HG03378 (cell line): ENCODE results near the gene CHST11.
A peak's percentile ranks its signal among the peaks of the same experiment; 100 is the strongest.

ENCODE experiments used
- ATAC-seq: cut with Tn5 transposase; IDR thresholded peaks from one replicate; pipeline ENCODE4 v1.9.1; 2021; ENCODE audit warnings: mild to moderate bottlenecking, moderate library complexity; ENCODE audit not compliant: unreplicated experiment

CHST11 gene

GRCh38 chr12:104687823-104688573 is 231.2 kb downstream of the CHST11 start:
- no peak for ATAC-seq

DNA sequence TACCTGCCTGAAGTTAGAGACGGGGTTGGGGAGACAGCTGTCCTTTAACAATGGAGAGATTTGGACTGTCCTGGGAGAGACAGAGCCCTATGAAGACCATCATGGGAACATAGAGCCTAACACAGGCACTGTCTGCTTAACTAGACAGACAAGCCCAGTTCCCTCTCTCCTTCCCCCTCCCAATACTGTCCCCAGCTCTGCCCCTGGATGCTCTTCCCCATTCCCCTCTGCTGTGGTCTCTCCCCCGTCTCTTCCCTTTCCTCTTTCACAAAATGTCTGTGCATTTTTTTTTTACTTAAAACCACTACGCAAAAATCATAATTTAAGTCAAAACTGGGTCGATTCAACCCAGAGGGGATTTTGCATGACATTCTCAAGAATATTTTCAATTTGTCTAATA is 232.9 kb downstream of the CHST11 start:
- no peak for ATAC-seq

DNA sequence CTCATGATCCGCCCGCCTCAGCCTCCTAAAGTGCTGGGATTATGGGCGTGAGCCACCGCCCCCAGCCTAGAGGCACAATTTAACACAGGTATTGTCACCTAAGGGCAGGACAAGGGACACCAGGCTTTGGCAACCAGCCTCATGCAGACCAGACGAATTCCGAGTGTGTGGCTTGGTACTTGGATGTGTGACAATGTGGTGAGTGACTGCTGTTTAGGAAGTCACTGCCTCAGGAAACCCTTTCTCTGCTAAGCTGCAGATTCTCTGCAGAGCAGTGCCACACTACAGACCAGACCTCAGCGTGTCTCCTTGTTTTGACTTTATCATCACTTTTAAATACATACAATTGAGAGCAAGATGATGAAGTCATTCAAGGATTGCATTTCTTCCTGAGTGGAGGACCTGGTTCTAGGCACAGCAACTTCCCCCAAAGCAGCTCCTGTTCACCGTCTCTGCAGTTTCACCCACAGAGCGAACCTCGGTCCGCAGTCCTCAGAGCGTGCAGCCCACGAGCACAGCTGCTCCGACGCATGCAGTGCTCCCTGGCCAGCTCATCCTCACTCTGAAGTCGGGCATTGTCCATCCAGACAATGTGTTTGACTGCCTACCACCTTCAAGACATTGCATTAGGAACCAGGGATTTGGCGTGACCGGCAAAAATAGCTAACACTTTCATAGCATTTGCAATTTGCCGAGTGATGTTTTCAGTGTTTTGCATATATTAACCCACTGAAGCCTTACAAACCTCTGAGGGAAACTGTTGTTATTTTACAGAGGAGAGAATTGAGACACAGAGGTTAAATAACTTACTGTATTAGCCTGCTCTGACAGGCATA is 235.2 kb downstream of the CHST11 start:
- ATAC-seq = peak; percentile 41

DNA sequence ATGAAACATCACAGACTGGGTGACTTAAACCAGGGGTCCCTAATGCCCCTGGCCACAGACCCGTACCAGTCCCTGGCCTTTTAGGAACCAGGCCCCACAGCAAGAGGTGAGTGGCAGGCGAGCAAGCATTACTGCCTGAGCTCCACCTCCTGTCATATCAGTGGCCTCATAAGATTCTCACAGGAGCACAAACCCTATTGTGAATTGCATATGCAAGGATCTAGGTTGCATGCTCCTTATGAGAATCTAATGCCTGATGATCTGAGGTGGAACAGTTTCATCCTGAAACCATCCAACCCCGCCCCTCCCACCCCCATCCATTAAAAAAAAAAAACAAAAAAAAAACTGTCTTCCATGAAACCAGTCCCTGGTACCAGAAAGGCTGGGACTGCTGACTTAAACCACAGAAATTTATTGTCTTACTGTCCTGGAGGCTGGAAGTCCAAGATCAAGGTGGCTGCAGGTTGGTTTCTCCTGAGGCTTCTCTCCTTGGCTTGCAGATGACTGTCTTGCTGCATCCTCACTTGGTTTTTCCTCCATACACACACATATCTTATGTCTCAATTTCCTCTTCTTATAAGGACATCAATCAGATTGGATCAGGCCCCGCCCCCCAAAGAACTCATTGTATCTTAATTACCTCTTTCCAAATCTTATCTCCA is 235.9 kb downstream of the CHST11 start:
- ATAC-seq = no peak

DNA sequence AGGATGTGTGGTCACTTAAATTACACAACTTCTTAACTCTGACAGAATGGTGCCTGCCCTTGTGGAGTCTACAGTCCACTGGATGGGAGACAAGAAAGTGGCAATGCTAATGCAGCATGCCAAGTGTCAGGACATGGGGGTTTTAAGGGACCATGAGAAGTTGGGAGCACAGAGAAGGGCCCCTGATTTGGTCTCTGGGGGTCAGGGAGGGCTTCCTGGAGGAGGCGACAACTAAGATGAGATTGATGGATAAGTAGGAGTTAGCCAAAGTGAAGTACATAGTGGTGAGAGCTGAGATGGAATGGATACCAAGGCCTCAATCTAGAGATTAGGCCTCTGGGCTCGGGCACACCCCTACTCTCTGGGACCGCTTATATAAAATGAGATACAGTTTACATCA is 236.7 kb downstream of the CHST11 start:
- ATAC-seq = no peak

GRCh38 chr12:104694161-104694560 is 237.4 kb downstream of the CHST11 start:
- no peak for ATAC-seq

- ATAC-seq = no peak
Measured at GRCh38 chr12:104694711-104695110, 238.0 kb downstream of the CHST11 start.

DNA sequence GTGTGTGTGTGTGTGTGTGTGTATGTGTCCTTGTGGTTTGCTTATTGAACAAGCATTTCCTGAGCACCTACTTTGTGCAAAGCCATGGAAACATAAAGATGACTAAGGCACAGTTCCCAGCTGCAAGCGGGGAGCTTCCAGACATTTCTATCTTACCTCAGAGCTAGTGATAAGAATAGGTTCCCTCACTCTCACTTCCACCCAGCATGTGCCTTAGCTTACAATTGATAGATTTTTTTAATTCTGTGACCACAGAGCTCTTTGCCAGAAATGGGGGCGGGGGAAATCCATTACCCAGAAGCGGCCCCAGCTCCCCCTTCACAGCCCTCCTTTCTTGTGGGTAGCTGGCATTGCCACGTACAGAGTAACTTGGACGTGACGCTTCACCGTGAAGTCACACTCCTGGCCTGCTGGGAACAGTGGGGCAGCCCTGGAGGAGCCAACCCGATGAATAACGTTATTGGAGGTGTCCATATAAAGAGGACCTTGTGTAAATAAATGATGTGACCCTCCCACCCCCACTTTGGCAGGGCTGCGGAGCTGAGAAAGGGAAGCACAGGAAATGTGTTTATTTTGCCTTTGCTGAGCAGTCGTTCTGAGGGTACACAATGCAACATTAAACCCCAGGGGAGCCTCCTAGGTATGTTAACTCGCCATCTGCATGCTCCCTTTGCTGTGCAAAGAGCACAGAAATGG is 238.9 kb downstream of the CHST11 start:
- ATAC-seq = peak; percentile 47

DNA sequence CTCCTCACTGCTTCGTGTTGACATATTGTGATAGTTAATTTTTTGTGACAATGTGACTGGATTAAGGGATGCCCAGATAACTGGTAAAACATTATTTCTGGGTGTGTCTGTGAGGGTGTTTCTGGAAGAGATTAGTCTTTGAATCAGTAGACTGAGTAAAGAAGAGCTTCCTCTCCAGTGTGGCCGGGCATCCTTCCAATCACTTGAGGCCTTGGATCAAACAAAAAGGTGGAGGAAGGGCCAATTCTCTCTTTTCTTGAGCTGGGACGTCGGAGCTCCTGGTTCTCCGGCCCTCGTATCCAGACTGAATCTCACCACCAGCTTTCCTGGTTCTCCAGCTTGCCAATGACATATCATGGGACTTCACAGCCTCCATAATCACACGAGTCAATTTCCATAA is 240.4 kb downstream of the CHST11 start:
- ATAC-seq = no peak

GRCh38 chr12:104698871-104699270 is 242.1 kb downstream of the CHST11 start:
- no peak for ATAC-seq

DNA sequence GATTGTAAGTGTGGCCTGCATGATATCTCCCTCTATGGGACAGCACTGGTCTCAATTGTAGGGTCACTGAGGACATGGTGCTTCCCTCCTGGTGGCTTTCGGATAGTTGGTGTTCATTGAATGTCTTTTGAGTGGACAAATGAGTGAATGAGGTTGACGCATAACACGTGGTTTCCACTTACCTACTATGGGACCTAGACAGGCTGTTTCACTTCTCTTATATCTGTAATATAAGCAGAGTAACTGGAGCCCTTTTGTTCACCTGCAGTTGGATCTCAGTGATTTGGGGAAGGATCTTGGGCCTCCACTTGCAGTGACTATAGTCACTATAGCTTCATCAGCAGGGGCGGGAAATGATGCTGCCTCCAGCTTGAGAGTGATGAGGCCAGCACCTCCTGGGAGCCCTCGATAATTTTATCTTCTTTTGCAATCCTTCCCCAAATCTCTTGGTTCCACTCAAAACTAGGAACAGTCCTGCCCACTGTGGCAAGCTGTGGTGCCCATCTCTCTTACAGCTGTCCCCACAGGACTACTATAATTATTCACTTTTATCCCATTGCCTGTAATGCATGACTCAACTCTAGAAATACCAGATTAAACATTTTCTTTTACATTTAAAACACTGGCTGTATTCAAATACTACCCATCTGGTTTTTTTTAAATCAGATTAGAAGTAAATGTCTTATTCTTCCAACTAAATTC is 242.9 kb downstream of the CHST11 start:
- peak; percentile 53 for ATAC-seq

DNA sequence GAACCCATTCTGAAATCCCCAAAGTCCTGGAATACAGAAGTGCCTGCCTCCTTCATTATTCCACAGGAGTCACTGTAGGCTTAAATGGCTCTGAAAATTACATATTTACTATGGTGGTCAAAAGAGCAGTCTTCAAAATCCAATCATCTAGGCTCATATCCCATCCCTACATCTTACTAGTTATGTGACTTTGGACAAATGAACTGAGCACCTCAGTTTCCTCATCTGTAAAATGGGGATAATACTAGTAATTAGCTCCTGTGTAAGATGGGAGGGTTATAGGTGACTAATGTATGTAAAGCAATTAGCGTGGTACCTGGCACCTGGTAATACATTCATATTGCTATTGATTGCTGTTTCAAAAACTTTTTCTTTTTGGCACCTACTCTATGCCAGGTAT is 243.6 kb downstream of the CHST11 start:
- ATAC-seq = no peak

- ATAC-seq = no peak
Measured at GRCh38 chr12:104701301-104701700, 244.6 kb downstream of the CHST11 start.

DNA sequence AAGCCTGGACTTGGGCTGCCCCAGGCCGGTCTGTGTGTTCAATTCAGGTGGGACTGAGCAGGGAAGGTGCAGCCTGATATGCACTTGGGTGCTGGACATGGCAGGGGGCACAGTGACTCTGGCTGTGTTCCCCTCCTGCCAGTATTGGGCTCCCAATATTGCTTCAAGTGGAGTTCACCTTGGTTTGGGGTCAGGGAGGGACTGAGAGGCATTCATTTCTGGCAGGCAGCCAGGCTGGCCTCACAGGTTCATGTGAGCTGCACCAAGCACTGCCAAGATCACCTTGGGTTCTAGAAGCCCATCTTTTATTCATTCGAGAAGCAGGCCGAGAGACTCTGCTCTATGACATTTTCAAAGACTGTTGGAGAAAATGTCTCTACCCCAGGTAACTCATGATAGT is 245.0 kb downstream of the CHST11 start:
- no peak for ATAC-seq

- no peak for ATAC-seq
Measured at GRCh38 chr12:104702565-104703139, 245.9 kb downstream of the CHST11 start.

- no peak for ATAC-seq
Measured at GRCh38 chr12:104703372-104703771, 246.6 kb downstream of the CHST11 start.

DNA sequence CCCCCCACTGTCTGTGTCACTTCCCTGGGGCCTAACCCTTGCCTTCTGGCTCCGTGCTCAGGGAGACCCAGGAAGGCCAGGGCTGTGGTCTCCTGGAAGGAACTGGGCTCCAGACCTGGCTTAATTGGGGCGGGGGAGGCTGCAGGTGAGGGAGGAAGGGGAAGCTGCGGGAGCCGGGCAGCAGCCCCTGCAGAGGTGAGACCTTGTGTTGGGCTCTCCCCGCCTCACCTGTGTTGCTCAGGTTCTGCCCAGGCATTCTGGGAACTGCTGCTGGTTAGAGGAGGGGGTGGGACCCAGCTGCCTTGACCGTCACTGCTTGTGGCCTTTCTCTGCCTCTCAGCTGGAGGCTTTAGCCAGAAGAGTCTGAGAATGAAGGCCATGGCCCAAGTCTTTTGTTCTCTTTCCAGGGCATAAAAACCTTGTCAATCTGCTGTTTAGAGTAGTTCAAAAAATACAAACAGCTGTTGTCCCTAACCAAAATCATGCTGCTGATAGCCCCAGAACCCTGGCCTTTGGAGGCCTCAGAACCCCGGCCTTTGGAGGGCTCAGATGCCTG is 247.6 kb downstream of the CHST11 start:
- no peak for ATAC-seq

GRCh38 chr12:104707194-104707593 is 250.4 kb downstream of the CHST11 start:
- ATAC-seq = no peak

DNA sequence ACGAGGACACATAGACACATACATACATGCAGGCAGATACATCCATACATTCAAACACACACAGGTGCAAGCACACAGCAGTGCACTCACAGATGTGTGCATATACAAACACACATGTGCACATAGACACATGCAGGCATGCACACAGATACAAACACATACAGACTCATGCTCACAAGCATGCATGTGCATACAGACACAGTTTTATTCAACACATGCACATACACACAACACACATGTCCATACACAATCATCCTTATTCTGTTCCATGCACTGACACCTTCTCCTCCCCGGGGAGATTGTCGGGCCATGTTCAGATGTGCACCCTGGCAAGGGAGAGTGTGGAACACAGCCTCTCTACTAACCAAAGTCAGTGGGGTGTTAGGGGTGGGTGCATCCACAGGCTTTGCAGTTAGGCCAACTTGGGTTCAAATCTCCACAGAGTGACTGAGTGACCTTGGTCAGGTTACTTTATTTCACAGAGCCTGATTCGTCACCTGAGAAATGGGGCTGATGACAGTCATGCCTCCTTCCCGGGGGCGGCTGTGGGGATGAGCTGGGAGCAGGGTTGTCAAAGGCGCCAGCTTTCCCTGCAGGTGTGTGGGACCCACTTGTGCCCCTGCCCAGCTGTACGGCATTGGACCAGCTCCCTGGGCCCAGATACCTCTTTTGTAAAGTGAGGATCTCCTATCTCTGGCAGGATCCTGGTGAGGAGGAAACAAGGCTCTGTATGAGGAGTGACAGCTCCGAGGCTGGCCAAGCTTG is 251.2 kb downstream of the CHST11 start:
- no peak for ATAC-seq
